Neural progenitor cell (in vitro differentiated cells): Measurements from ENCODE around the gene NKTR. TPM values are rescaled to one million over a fixed set of nuclear protein-coding genes. Genes with fewer than 3 reads are reported as not detected.

Experiments
- DNase-seq: peaks from one replicate; pipeline ENCODE4 v3.0.0-alpha.2; 2016; ENCODE audit warnings: low spot score
- H2AFZ ChIP-seq: fragments of 200-600 bp; sonication (generic); replicated peaks from 2 replicates; pipeline ENCODE4 v1.6.1; 2016; ENCODE audit warnings: antibody characterized with exemption
- H3F3A ChIP-seq: fragments of 200-600 bp; sonication (generic); 2 replicates; pipeline ENCODE4 v1.6.1; 2016; ENCODE audit warnings: antibody characterized with exemption, low read depth
- H3K27ac ChIP-seq: fragments of 200-600 bp; sonication (generic); 2 replicates; pipeline ENCODE4 v1.5.1; 2016; ENCODE audit warnings: mild to moderate bottlenecking
- H3K27me3 ChIP-seq: fragments of 200-600 bp; sonication (generic); 2 replicates; pipeline ENCODE4 v1.6.1; 2016; ENCODE audit warnings: mild to moderate bottlenecking, moderate library complexity
- H3K36me3 ChIP-seq: fragments of 200-600 bp; sonication (generic); 2 replicates; pipeline ENCODE4 v1.5.1; 2016
- H3K4me1 ChIP-seq: fragments of 200-600 bp; sonication (generic); 2 replicates; pipeline ENCODE4 v1.6.1; 2016; ENCODE audit warnings: mixed run types
- H3K4me2 ChIP-seq: fragments of 200-600 bp; sonication (generic); 2 replicates; pipeline ENCODE4 v1.6.1; 2016
- H3K4me3 ChIP-seq: fragments of 200-600 bp; sonication (generic); 2 replicates; pipeline ENCODE4 v1.5.1; 2016
- H3K79me2 ChIP-seq: fragments of 200-600 bp; sonication (generic); 2 replicates; pipeline ENCODE4 v1.6.1; 2016; ENCODE audit warnings: low read depth
- H3K9ac ChIP-seq: fragments of 200-600 bp; sonication (generic); 2 replicates; pipeline ENCODE4 v1.6.1; 2016
- H3K9me3 ChIP-seq: fragments of 200-600 bp; sonication (generic); 2 replicates; pipeline ENCODE4 v1.5.1; 2016; ENCODE audit warnings: low read depth
- H4K20me1 ChIP-seq: fragments of 200-600 bp; sonication (generic); 2 replicates; pipeline ENCODE4 v1.6.1; 2016; ENCODE audit warnings: low read depth
- H3K27ac Mint-ChIP-seq: 3 replicates; pipeline ENCODE4 v1.8.0; 2021; ENCODE audit warnings: mixed read lengths
- H3K27me3 Mint-ChIP-seq: 2 replicates; pipeline ENCODE4 v1.8.0; 2022; ENCODE audit warnings: low read depth, mild to moderate bottlenecking, inconsistent platforms, moderate library complexity, mixed read lengths; ENCODE audit not compliant: insufficient read depth
- H3K36me3 Mint-ChIP-seq: 3 replicates; pipeline ENCODE4 v1.8.0; 2021; ENCODE audit warnings: mixed read lengths
- H3K4me1 Mint-ChIP-seq: 3 replicates; pipeline ENCODE4 v1.8.0; 2021; ENCODE audit warnings: mixed read lengths
- H3K4me3 Mint-ChIP-seq: 3 replicates; pipeline ENCODE4 v1.8.0; 2021; ENCODE audit warnings: mild to moderate bottlenecking, moderate library complexity, mixed read lengths
- H3K9me3 Mint-ChIP-seq: 3 replicates; pipeline ENCODE4 v1.8.0; 2020; ENCODE audit warnings: mixed read lengths
- EZH2 ChIP-seq: fragments of 200-600 bp; sonication (generic); IDR thresholded peaks from 2 replicates; pipeline ENCODE4 v1.6.1; 2017; ENCODE audit warnings: antibody characterized with exemption, mild to moderate bottlenecking, moderate library complexity
- EZH2phosphoT487 ChIP-seq: fragments of 200-600 bp; sonication (generic); IDR thresholded peaks from 2 replicates; pipeline ENCODE4 v1.6.1; 2017; ENCODE audit warnings: antibody characterized with exemption
- total RNA-seq: library from RNA; depleted of rRNA; stranded (reverse); fragments of >200 nt; gene quantifications from 2 replicates; pipeline ENCODE4 v1.2.3, GENCODE V29; 2015; ENCODE audit warnings: low replicate concordance
- TF ChIP-seq, protein P1 (sequence below): fragments of 200-600 bp; sonication (generic); IDR thresholded peaks from 2 replicates; pipeline ENCODE4 v1.5.1; 2017; ENCODE audit warnings: antibody characterized with exemption, mild to moderate bottlenecking

The NKTR gene
- total RNA-seq, 1 donor from 2014 or later = 190 TPM

DNA sequence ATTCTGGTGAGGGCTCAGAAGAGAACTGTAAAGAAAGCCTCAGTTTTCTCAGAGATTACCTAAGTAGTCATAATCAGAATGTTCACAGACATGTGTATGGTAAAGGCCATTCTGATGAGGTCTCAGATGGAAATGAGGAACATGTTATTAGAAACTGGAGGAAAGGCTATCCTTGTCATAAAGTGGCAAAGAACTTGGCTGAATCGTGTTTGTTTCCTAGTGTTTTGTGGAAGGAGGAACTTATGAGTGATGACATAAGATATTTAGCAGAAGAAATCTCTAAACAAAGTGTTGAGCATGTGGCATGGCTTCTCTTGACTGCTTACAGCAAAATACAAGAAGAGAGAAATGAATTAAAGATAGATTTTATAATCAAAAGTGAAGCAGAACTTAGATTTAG is 72.0 kb downstream of the NKTR start:
- no peak for DNase-seq
- Mint-ChIP-seq H3K36me3 (no peaks in the 10 kb centered on the region), H3K9me3 (peaks cover 27% of the 10 kb centered on the region), H3K27ac (no peak overlapping the region), H3K27me3 (peaks cover 11% of the 10 kb centered on the region), H3K4me3 (no peak overlapping the region), H3K4me1 (peaks cover 3% of the 10 kb centered on the region)
- TF ChIP-seq EZH2phosphoT487 = no peak
- TF ChIP-seq EZH2 = no peak
- TF ChIP-seq, protein P1, sequence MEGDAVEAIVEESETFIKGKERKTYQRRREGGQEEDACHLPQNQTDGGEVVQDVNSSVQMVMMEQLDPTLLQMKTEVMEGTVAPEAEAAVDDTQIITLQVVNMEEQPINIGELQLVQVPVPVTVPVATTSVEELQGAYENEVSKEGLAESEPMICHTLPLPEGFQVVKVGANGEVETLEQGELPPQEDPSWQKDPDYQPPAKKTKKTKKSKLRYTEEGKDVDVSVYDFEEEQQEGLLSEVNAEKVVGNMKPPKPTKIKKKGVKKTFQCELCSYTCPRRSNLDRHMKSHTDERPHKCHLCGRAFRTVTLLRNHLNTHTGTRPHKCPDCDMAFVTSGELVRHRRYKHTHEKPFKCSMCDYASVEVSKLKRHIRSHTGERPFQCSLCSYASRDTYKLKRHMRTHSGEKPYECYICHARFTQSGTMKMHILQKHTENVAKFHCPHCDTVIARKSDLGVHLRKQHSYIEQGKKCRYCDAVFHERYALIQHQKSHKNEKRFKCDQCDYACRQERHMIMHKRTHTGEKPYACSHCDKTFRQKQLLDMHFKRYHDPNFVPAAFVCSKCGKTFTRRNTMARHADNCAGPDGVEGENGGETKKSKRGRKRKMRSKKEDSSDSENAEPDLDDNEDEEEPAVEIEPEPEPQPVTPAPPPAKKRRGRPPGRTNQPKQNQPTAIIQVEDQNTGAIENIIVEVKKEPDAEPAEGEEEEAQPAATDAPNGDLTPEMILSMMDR = no peak
- Histone ChIP-seq H3K4me2 (no peak overlapping the region), H3K9me3 (no peaks in the 10 kb centered on the region), H3K79me2 (no peaks in the 10 kb centered on the region), H3K27ac (no peak overlapping the region), H3K36me3 (no peaks in the 10 kb centered on the region), H4K20me1 (no peaks in the 10 kb centered on the region), H3K4me1 (no peaks in the 10 kb centered on the region), H2AFZ (no peak overlapping the region), H3K9ac (no peak overlapping the region), H3K27me3 (no peaks in the 10 kb centered on the region), H3K4me3 (no peak overlapping the region), H3F3A (no peaks in the 10 kb centered on the region)

DNA sequence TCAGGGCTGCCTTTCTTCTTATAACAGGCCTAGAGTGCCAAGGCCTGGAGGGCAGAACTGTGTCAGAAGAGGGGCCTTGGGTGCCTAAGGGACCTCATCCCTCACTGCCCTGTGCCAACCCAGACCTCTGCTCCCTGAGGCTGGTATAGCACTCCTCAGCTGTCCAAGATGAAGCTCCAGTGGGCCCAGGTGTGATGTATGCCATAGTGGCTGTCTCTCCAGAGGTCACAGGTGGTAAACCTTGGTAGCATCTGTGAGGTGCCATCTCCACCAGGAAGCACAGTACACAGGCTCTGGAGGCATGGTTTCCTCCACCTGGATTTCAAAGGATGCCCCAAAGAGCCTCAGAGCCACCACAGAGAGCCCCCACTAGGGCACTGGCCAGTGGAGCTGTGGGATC is 72.6 kb downstream of the NKTR start:
- Histone ChIP-seq H2AFZ (no peak overlapping the region), H3K27me3 (no peaks in the 10 kb centered on the region), H3K36me3 (no peaks in the 10 kb centered on the region), H3K9ac (no peak overlapping the region), H3K79me2 (no peaks in the 10 kb centered on the region), H3K27ac (no peak overlapping the region), H3F3A (no peaks in the 10 kb centered on the region), H3K4me3 (no peak overlapping the region), H3K4me1 (no peaks in the 10 kb centered on the region), H3K4me2 (no peak overlapping the region), H4K20me1 (no peaks in the 10 kb centered on the region), H3K9me3 (no peaks in the 10 kb centered on the region)
- Mint-ChIP-seq H3K36me3 (no peaks in the 10 kb centered on the region), H3K27ac (no peak overlapping the region), H3K4me1 (no peaks in the 10 kb centered on the region), H3K4me3 (no peak overlapping the region), H3K27me3 (peaks cover 7% of the 10 kb centered on the region), H3K9me3 (peaks cover 31% of the 10 kb centered on the region)
- no peak for DNase-seq
- TF ChIP-seq EZH2 = no peak
- TF ChIP-seq, protein P1 = no peak

DNA sequence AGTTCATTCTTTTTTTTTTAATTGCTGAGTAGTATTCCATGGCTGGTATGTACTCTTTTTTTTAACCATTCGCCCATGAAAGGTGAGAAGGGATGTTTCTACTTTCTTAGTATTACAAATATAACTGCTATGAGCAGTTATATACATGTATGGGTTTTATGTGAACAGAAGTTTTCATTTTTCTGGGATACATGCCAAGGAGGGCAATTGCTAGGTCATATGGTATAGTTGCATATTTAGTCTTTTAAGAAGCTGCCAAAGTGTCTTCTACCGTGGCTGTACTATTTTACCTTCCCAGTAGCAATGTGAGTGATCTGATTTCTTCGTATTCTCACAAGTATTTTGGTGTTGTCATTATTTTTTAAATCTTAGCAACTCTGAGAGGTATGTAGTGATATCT is 73.7 kb downstream of the NKTR start:
- H3K4me3 Mint-ChIP-seq = no peak overlapping the region
- Histone ChIP-seq H3K9me3 (no peaks in the 10 kb centered on the region), H3F3A (no peaks in the 10 kb centered on the region), H3K4me2 (no peak overlapping the region), H3K4me3 (no peak overlapping the region), H3K36me3 (no peaks in the 10 kb centered on the region), H3K27me3 (no peaks in the 10 kb centered on the region), H3K79me2 (no peaks in the 10 kb centered on the region), H3K9ac (no peak overlapping the region), H3K4me1 (no peaks in the 10 kb centered on the region), H3K27ac (no peak overlapping the region), H4K20me1 (no peaks in the 10 kb centered on the region), H2AFZ (no peak overlapping the region)
- no peaks in the 10 kb centered on the region for H3K36me3 Mint-ChIP-seq
- no peak for DNase-seq
- H3K27ac Mint-ChIP-seq = no peak overlapping the region
- peaks cover 27% of the 10 kb centered on the region for H3K9me3 Mint-ChIP-seq
- H3K4me1 Mint-ChIP-seq = no peaks in the 10 kb centered on the region
- H3K27me3 Mint-ChIP-seq = peaks cover 7% of the 10 kb centered on the region
- no peak for TF ChIP-seq EZH2
- no peak for TF ChIP-seq EZH2phosphoT487
- TF ChIP-seq, protein P1 = no peak

DNA sequence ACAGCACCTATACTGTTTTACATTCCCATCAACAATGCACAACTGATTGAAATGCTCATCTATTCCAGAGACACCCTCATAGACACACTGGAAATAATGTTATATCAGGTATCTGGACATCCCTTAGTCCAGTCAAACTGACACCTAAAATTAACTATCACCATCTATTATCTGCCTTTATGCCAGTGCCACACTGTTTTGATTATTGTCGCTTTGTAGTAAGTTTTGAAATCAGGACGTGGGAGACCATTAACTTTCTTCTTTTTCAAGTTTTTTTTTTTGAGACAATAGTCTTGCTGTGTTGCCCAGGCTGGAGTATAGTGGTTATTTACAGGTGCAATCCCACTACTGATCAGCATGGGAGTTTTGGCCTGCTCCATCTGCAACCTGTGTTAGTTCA is 75.4 kb downstream of the NKTR start:
- Histone ChIP-seq H3K79me2 (no peaks in the 10 kb centered on the region), H3K27ac (no peak overlapping the region), H3K27me3 (no peaks in the 10 kb centered on the region), H3K4me2 (no peak overlapping the region), H3K9me3 (no peaks in the 10 kb centered on the region), H3K4me3 (no peak overlapping the region), H2AFZ (no peak overlapping the region), H3K4me1 (no peaks in the 10 kb centered on the region), H3F3A (no peaks in the 10 kb centered on the region), H4K20me1 (no peaks in the 10 kb centered on the region), H3K36me3 (no peaks in the 10 kb centered on the region), H3K9ac (no peak overlapping the region)
- Mint-ChIP-seq H3K9me3 (peaks cover 23% of the 10 kb centered on the region), H3K27ac (no peak overlapping the region), H3K4me3 (no peak overlapping the region), H3K4me1 (no peaks in the 10 kb centered on the region), H3K36me3 (no peaks in the 10 kb centered on the region), H3K27me3 (peaks cover 7% of the 10 kb centered on the region)
- no peak for DNase-seq
- TF ChIP-seq EZH2 (no peak), EZH2phosphoT487 (no peak)
- TF ChIP-seq, protein P1 = no peak
